Activated T-helper 1 cell treated with anti-CD3 and anti-CD28 coated beads, Interleukin-2, amount 50 U/mL, for 16 hours (primary cell): ENCODE data around the gene SSX4B.
"Not testable (repeated sequence)": the region's sequence is repeated elsewhere in the genome, so short reads cannot be mapped to it uniquely, and the experiment has no call there.

ENCODE experiments used
- DNase-seq, 2 donors: peaks; one replicate each; pipeline ENCODE4 v3.0.0-alpha.2; 2020; ENCODE audit warnings: low read depth in 1 of 2, low spot score in 1 of 2

SSX4B gene

GRCh38 chrX:48411860-48412259, at the start of gene SSX4B:
Gene SSX4B (minus strand): TSS chrX:48411960. CDS start chrX:48411372, 588 bp downstream.
- DNase-seq: not testable (repeated sequence)

GRCh38 chrX:48460606-48461005, 48.8 kb upstream of the SSX4B start:
- no peak for DNase-seq

- DNase-seq: no peak
Observed at GRCh38 chrX:48460031-48460430, 48.3 kb upstream of the SSX4B start.

- DNase-seq: no peak
Observed at GRCh38 chrX:48459483-48459882, 47.7 kb upstream of the SSX4B start.

- no peak for DNase-seq
Observed at GRCh38 chrX:48458711-48459110, 47.0 kb upstream of the SSX4B start.

- no peak for DNase-seq
Observed at GRCh38 chrX:48456628-48457331, 45.0 kb upstream of the SSX4B start.

GRCh38 chrX:48451708-48452107, 39.9 kb upstream of the SSX4B start:
- no peak for DNase-seq

GRCh38 chrX:48450076-48450475, 38.3 kb upstream of the SSX4B start:
- DNase-seq: no peak

GRCh38 chrX:48447201-48447600, 35.4 kb upstream of the SSX4B start:
- DNase-seq: not testable (repeated sequence)

GRCh38 chrX:48433713-48434112, 22.0 kb upstream of the SSX4B start:
- DNase-seq: peak in 1 of 2 donors; percentile 4

GRCh38 chrX:48430166-48430565, 18.4 kb upstream of the SSX4B start:
- not testable (repeated sequence) for DNase-seq

- not testable (repeated sequence) for DNase-seq
Observed at GRCh38 chrX:48429606-48430005, 17.8 kb upstream of the SSX4B start.

GRCh38 chrX:48427027-48427716, 15.4 kb upstream of the SSX4B start:
- not testable (repeated sequence) for DNase-seq

GRCh38 chrX:48397825-48398224, 13.9 kb downstream of the SSX4B start:
- not testable (repeated sequence) for DNase-seq

GRCh38 chrX:48396931-48397330, 14.8 kb downstream of the SSX4B start:
- DNase-seq: not testable (repeated sequence)

- DNase-seq: not testable (repeated sequence)
Observed at GRCh38 chrX:48383239-48383638, 28.5 kb downstream of the SSX4B start, which contains the start of gene SSX4. Gene SSX4 (plus strand): TSS chrX:48383539. CDS start chrX:48384054, 515 bp downstream.

GRCh38 chrX:48370408-48370807, 41.4 kb downstream of the SSX4B start:
- DNase-seq: not testable (repeated sequence)

GRCh38 chrX:48367717-48368408, 43.9 kb downstream of the SSX4B start:
- not testable (repeated sequence) for DNase-seq

- DNase-seq: not testable (repeated sequence)
Observed at GRCh38 chrX:48359281-48359680, 52.5 kb downstream of the SSX4B start.

- DNase-seq: no peak
Observed at GRCh38 chrX:48357681-48358080, 54.1 kb downstream of the SSX4B start.

GRCh38 chrX:48356315-48357094, 55.3 kb downstream of the SSX4B start, which contains the start of gene SSX3:
Gene SSX3 (minus strand): TSS chrX:48356703. CDS start chrX:48355249, 1,454 bp downstream.
- DNase-seq: not testable (repeated sequence)
